Osteoblast (primary cell): ENCODE measurements around the gene ULBP1. TPM values are rescaled to one million over a fixed set of nuclear protein-coding genes. Genes with fewer than 3 reads are reported as not detected.
A peak's percentile ranks its signal among the peaks of the same experiment; 100 is the strongest.
"Not testable (repeated sequence)": the region's sequence is repeated elsewhere in the genome, so short reads cannot be mapped to it uniquely, and the experiment has no call there.

Experiments used
- DNase-seq: peaks from one replicate; pipeline ENCODE4 v3.0.0; 2011; ENCODE audit warnings: low spot score, mixed read lengths; ENCODE audit not compliant: insufficient read length; ENCODE audit errors: missing footprints
- H2AFZ ChIP-seq: 2 replicates; pipeline ENCODE4 v1.6.0; 2011; ENCODE audit warnings: mild to moderate bottlenecking, low read length
- H3K27ac ChIP-seq: 2 replicates; pipeline ENCODE4 v1.5.1; 2011; ENCODE audit warnings: mild to moderate bottlenecking, low read depth, low read length, moderate library complexity
- H3K27me3 ChIP-seq: 2 replicates; pipeline ENCODE4 v1.6.0; 2012; ENCODE audit warnings: mild to moderate bottlenecking, control low read depth, inconsistent platforms, low read length, moderate library complexity; ENCODE audit not compliant: insufficient read depth
- H3K36me3 ChIP-seq: 2 replicates; pipeline ENCODE4 v1.5.1; 2011; ENCODE audit warnings: mild to moderate bottlenecking, low read length, control low read depth, moderate library complexity; ENCODE audit not compliant: insufficient read depth
- H3K4me1 ChIP-seq: 2 replicates; pipeline ENCODE4 v1.5.1; 2011; ENCODE audit warnings: mild to moderate bottlenecking, low read length, control low read depth, moderate library complexity; ENCODE audit not compliant: insufficient read depth
- H3K4me2 ChIP-seq: 2 replicates; pipeline ENCODE4 v1.6.0; 2011; ENCODE audit warnings: mild to moderate bottlenecking, low read length; ENCODE audit not compliant: insufficient read depth
- H3K4me3 ChIP-seq: fragments of 200-600 bp; sonication (generic); 3 replicates; pipeline ENCODE4 v1.5.1; 2012; ENCODE audit warnings: mild to moderate bottlenecking, low read length, inconsistent platforms; ENCODE audit not compliant: insufficient read depth
- H3K79me2 ChIP-seq: 2 replicates; pipeline ENCODE4 v1.6.0; 2012; ENCODE audit warnings: mild to moderate bottlenecking, low read length, control low read depth, inconsistent platforms; ENCODE audit not compliant: insufficient read depth
- H3K9me3 ChIP-seq: 2 replicates; pipeline ENCODE4 v1.5.1; 2011; ENCODE audit warnings: low read depth, low read length, control low read depth
- H4K20me1 ChIP-seq: 2 replicates; pipeline ENCODE4 v1.6.0; 2012; ENCODE audit warnings: mild to moderate bottlenecking, low read length, control low read depth; ENCODE audit not compliant: insufficient read depth
- CTCF ChIP-seq: IDR thresholded peaks from 2 replicates; pipeline ENCODE4 v1.5.1; 2011; ENCODE audit warnings: mild to moderate bottlenecking, low read depth, low read length, moderate library complexity; ENCODE audit errors: extremely low read depth
- total RNA-seq: library from RNA; depleted of rRNA; stranded (reverse); fragments of >200 nt; gene quantifications from 2 replicates; pipeline ENCODE4 v1.2.3, GENCODE V29; 2012

Gene ULBP1
- total RNA-seq, 1 donor, result 0.72 TPM

- no peaks in the 10 kb centered on the region for H3K79me2 ChIP-seq
- no peaks in the 10 kb centered on the region for H3K36me3 ChIP-seq
- H4K20me1 ChIP-seq, result no peaks in the 10 kb centered on the region
- H3K4me1 ChIP-seq, result peaks cover 5% of the 10 kb centered on the region
- H3K9me3 ChIP-seq, result no peaks in the 10 kb centered on the region
- H2AFZ ChIP-seq, result no peak overlapping the region
- no peak overlapping the region for H3K27ac ChIP-seq
- TF ChIP-seq CTCF, result peak; percentile 48
- H3K4me3 ChIP-seq, result no peak overlapping the region
- no peak for DNase-seq
- H3K4me2 ChIP-seq, result no peak overlapping the region
- peaks cover 43% of the 10 kb centered on the region for H3K27me3 ChIP-seq
These were observed 43.3 kb downstream of the ULBP1 start for GRCh38 chr6:150006961-150007464.

- H3K4me2 ChIP-seq, result no peak overlapping the region
- peaks cover 5% of the 10 kb centered on the region for H3K4me1 ChIP-seq
- H3K36me3 ChIP-seq, result no peaks in the 10 kb centered on the region
- H3K27ac ChIP-seq, result no peak overlapping the region
- no peak overlapping the region for H2AFZ ChIP-seq
- peaks cover 56% of the 10 kb centered on the region for H3K27me3 ChIP-seq
- no peaks in the 10 kb centered on the region for H3K79me2 ChIP-seq
- no peak for TF ChIP-seq CTCF
- no peak for DNase-seq
- H4K20me1 ChIP-seq, result no peaks in the 10 kb centered on the region
- no peaks in the 10 kb centered on the region for H3K9me3 ChIP-seq
- H3K4me3 ChIP-seq, result no peak overlapping the region
These were observed 44.8 kb downstream of the ULBP1 start for GRCh38 chr6:150008588-150008987.

- H3K27ac ChIP-seq, DNase-seq, H3K4me1 ChIP-seq, H3K36me3 ChIP-seq, H3K4me2 ChIP-seq, H2AFZ ChIP-seq, H4K20me1 ChIP-seq, H3K4me3 ChIP-seq, H3K79me2 ChIP-seq, H3K9me3 ChIP-seq: not testable (repeated sequence)
- H3K27me3 ChIP-seq, result peaks cover 77% of the 10 kb centered on the region
These were observed 49.4 kb downstream of the ULBP1 start for GRCh38 chr6:150012846-150013784.

- not testable (repeated sequence) for H3K4me3 ChIP-seq, H3K4me1 ChIP-seq, H4K20me1 ChIP-seq, H3K79me2 ChIP-seq, DNase-seq, H2AFZ ChIP-seq, H3K27ac ChIP-seq, H3K4me2 ChIP-seq, H3K36me3 ChIP-seq, H3K9me3 ChIP-seq
- peaks cover 79% of the 10 kb centered on the region for H3K27me3 ChIP-seq
These were observed 50.3 kb downstream of the ULBP1 start for GRCh38 chr6:150013785-150014622.

- peaks cover 74% of the 10 kb centered on the region for H3K27me3 ChIP-seq
- H4K20me1 ChIP-seq, H3K4me3 ChIP-seq, H2AFZ ChIP-seq, H3K4me1 ChIP-seq, H3K79me2 ChIP-seq, H3K36me3 ChIP-seq, DNase-seq, H3K9me3 ChIP-seq, H3K27ac ChIP-seq: not testable (repeated sequence)
- peak overlapping the region; percentile 33 for H3K4me2 ChIP-seq
These were observed 51.0 kb downstream of the ULBP1 start for GRCh38 chr6:150014623-150015280.

- not testable (repeated sequence) for H3K27ac ChIP-seq, H4K20me1 ChIP-seq, H3K36me3 ChIP-seq, DNase-seq, H3K9me3 ChIP-seq, H2AFZ ChIP-seq, H3K79me2 ChIP-seq, H3K4me1 ChIP-seq, H3K4me3 ChIP-seq
- H3K27me3 ChIP-seq, result peaks cover 69% of the 10 kb centered on the region
- peak overlapping the region; percentile 33 for H3K4me2 ChIP-seq
These were observed 51.7 kb downstream of the ULBP1 start for GRCh38 chr6:150015281-150016001.
